ENCODE data around the gene OR51V1.
"Not testable (repeated sequence)": the region's sequence is repeated elsewhere in the genome, so short reads cannot be mapped to it uniquely, and the experiment has no call there.

Gene OR51V1, protein sequence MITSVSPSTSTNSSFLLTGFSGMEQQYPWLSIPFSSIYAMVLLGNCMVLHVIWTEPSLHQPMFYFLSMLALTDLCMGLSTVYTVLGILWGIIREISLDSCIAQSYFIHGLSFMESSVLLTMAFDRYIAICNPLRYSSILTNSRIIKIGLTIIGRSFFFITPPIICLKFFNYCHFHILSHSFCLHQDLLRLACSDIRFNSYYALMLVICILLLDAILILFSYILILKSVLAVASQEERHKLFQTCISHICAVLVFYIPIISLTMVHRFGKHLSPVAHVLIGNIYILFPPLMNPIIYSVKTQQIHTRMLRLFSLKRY

DNA sequence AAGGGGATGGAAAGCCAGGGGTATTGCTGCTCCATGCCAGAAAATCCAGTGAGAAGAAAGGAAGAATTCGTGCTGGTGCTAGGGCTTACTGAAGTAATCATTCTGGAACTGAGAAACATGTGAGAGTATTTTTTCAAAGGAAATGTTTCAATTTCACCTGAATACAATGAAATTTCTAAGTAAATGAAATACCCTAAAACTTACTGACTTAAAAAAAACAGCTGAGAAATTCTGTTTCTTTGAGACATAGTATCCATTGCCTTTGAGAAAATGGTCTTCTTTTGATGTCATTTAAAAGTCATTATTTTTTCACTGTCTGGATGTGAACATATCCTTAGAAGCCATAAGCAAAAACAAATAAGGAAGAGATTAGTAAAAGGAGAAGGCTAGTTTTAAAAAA lies at the start of gene OR51V1:
TSS of gene OR51V1 (minus strand) at position 101 of the 400 bp plus-strand sequence. CDS start at position 101, 0 bp downstream.
- ATAC-seq = no peak

DNA sequence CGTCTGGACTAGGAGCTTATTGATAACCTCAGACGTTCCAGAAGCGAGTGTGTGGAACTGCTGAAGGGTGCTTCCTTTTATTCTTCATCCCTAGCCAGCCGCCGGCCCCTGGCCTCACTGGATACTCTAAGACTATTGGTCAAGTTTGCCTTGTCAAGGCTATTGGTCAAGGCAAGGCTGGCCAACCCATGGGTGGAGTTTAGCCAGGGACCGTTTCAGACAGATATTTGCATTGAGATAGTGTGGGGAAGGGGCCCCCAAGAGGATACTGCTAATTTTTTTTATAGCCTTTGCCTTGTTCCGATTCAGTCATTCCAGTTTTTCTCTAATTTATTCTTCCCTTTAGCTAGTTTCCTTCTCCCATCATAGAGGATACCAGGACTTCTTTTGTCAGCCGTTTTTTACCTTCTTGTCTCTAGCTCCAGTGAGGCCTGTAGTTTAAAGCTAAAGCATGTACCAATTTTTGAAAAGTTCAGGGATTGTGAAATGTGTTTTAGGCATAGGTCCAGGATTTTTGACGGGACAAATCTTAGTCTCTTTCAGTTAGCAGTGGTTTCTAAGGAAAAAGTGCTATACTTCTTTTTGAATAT lies 49.4 kb upstream of the OR51V1 start, which contains the start of gene HBG1:
TSS of gene HBG1 (minus strand) at position 51 of the 590 bp plus-strand sequence. CDS start 53 bp downstream, outside the sequence.
- ATAC-seq = not testable (repeated sequence)

DNA sequence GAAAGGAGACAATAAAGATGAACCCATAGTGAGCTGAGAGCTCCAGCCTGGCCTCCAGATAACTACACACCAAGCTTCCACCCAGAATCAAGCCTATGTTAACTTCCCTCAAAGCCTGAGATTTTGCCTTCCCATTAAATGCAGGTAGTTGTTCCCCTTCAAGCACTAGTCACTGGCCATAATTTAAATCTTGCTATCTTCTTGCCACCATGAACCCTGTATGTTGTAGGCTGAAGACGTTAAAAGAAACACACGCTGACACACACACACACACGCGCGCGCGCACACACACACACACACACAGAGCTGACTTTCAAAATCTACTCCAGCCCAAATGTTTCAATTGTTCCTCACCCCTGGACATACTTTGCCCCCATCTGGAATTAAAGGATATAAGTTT lies 48.0 kb upstream of the OR51V1 start:
- not testable (repeated sequence) for ATAC-seq

DNA sequence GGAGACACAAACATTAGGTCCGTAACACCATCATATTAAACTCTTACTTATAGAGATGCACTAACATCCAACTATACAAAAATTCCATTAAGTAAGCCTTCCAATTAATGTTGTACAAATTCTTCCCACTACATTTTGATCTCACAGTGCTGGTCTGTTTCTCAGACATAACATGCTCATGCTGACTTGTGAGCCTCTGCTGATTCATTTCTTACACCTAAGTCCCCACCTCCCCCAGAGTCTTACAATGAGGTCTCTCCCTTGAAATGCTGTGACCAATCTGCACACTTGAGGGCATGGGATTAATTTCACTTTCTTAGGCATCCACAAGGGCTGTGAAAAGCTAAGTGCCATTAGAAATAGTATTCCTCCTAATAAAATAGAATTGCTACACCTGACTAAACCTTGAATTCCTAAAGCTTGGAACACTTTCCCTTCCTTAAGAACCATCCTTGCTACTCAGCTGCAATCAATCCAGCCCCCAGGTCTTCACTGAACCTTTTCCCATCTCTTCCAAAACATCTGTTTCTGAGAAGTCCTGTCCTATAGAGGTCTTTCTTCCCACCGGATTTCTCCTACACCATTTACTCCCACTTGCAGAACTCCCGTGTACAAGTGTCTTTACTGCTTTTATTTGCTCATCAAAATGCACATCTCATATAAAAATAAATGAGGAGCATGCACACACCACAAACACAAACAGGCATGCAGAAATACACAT lies 47.1 kb upstream of the OR51V1 start:
- no peak for ATAC-seq

DNA sequence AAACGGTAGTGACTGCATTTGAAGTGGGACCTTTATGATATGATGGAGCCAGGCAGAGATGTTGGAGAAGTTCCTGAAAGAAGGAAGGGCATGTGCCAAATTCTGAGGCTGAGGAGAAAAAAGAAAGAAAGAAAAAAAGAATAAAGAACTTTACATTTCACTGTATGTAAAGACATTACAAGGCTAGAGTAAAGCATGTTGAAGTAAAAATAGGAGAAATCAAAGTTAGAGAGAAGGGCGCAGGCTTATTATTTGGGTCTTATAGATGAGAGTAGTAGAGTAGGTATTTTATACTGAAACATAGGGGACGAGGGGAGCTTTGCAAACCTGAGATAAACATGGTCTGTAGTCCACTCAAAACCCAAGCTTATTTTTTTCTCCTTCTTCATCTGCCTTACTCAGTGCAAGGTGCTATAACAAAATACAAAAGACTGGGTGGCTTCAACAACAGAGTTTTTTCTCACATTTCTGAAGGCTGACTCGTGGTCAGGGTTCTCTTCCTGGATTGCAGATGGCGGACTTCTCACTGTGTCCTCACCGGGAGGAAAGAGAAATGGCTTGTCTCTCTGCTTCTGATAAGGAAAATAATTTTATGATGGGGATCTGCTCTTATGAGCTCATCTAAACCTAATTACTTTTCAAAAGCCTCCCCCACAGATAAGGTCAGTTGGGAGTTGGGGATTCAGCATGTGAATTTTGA lies 46.4 kb upstream of the OR51V1 start:
- no peak for ATAC-seq

DNA sequence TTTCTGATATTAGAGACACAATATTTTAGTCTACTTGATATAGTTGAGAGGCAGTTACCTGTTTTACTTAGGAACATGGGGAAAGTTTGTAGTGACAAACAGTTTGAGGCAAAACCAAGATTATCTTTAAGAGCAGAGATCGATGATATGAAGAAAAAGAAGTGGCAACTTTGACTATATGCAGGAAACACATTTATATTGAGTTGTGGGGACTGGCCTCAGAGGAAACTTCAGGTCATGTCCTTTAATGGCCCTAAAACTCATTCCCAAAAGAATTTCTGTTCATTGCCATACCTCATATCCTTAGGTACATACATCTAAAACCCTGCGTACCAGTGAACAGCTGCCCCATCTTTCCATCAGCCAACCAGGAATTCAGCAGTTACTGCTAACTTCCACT lies 44.7 kb upstream of the OR51V1 start:
- no peak for ATAC-seq

DNA sequence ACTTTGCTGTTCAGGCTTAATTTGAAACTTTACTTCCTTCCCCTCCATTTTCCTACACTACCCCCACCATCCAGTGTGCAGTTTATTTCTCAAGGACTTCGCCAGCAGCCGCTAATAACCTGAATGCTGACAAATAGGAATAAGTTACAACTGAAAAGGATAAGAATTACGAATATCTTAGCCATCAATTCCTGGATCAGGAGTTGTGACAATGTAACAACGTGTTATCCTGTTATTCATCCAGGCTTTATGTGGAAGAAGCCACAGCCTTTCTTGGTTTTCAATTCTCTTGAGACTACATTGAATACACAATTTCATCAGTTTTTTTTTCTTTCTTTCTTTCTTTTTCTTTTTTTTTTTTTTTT lies 43.3 kb upstream of the OR51V1 start:
- no peak for ATAC-seq

DNA sequence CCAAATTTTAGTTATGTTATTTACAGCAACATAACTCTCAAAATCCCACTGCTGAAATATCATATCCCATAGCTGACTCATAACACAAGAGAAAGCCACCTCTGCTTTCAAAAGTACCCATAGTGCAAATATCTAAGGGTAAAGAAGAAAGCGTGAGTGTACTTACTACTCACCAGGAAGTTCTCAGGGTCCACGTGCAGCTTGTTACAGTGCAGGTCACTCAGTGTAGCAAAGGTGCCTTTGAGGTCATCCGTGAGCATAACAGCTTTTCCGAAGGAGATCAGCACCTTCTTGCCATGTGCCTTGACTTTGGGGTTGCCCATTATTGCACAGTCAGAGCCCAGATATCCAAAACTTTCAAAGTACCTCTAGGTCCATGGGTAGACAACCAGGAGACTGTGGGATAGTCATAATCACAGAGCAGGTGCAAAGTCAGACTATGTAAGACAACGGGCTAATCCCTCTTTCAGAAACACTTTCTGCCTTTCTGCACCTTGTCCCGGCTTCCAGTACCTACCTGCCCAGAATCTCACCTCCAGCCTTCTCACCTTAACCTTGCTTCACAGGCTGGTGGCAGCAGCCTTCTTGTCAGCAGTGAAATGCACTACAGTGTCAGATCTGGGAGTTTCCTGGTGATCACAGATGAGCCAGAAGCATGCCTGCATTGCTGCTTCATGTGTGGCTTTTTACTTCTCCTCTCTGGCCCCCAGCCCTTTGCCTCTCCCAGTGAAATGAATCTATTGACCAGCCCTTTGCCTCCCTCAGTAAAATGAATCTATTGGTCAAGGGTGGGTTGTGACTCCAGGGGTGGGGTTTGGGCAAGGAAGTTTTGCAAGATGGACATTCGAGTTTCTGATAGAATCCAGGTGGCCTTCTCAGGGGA lies 42.7 kb upstream of the OR51V1 start:
- ATAC-seq = no peak

DNA sequence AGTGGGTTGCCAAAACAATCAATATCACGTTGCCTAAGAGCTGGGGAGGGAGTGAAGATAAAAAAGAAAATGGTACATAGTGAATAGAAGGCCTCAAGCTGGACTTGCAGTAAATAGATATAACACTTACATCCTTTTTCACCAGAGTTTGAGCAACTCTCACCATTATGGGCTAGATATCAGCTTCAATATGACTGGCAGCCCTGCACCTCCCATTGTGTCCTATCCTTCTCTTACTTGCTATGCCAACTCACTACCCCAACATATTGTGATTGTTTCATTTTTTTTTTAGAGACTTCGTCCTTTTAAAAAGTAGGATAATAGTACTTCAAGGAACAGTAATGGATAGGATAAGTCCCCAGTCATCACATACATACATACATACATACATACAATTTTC lies 41.7 kb upstream of the OR51V1 start:
- no peak for ATAC-seq

DNA sequence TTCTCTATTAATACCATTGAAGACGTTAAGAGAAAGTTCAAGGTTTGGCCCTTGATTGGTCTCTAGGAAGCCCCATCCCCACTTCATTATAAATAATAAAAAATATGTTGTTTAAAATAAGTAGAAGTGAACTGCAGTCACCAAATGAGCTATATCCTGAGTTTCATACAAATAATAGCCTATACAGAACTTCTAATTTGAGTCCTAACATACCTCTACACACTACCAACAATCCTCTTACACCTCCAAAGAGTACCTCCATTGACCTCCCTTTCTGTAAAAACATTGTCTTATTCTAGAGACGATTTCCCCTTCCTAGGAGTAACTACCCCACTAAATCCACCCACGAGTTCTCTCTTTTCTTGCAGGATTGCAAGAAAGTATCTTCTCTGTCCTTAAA lies 41.0 kb upstream of the OR51V1 start:
- ATAC-seq = no peak

DNA sequence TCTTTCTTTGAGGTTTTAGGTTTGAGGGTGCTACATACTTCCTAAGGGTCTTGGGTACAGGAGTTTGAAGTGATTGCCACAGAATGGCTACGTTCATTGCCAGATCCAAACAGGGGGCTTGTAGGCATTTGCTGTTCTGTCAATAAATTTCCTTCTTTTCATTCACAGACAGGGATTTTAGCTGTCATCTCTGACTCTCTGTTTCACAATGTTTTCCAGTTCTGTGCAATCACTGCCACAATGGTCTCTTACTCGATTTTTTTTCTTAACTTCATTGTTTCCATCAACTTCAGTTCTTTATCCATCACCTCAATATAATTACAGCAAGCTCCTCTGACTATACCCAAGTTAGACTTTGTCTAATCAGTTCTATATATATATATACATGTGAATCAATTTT lies 40.0 kb upstream of the OR51V1 start:
- no peak for ATAC-seq

DNA sequence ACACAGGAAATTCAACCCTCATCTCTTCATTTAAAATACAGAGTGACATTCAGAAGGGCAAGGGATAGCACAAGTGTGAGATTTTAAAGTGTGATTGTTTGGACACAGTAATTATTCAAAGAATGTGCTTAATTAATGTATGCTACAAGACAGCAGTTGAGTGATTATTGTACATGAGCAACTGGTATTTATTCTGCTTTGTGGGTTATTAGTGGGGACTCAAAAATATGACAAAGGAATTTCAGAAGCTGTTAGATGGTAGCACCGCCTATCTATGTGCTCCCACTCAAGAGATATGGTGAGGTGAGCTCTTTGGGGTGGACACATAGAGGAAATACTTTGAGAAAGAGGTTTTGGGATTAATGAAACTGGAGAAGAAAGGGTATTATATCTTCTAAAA lies 39.6 kb upstream of the OR51V1 start:
- ATAC-seq = no peak

DNA sequence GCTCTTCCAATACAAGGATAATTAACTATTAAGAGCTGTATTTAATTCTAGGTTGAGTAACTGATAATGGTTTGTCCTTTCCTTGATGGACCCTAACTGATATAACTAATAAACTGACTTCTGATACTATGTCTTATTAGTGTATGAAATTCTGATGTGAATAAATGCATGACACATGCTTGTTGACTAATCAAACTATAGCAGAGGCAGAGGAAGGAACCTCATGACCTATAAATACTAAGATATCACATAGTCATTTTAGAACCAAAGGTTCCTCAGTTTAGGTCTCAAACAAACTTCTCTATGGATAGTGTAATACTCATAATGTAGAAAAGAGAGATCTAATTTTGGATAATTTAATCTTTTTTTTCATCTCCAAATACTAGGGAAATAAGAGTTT lies 38.6 kb upstream of the OR51V1 start:
- no peak for ATAC-seq

DNA sequence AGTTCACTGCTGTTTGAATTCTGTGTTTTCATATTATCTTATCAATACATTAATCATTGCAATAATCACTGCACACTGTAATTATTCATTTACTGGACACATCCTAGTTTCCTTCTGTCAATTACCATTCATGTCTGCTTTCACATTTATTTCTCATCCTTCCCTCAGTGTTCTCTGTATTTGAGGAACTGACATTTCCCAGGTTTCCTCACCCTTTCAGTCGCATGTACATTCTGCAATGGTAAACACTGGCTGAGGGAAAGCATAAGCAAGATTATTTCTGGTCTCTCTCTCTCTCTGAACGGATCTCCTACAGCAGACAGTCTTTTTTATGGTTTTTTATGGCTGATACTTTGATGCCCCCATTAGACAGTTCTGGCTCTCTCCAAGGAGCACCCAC lies 38.0 kb upstream of the OR51V1 start:
- ATAC-seq = no peak

DNA sequence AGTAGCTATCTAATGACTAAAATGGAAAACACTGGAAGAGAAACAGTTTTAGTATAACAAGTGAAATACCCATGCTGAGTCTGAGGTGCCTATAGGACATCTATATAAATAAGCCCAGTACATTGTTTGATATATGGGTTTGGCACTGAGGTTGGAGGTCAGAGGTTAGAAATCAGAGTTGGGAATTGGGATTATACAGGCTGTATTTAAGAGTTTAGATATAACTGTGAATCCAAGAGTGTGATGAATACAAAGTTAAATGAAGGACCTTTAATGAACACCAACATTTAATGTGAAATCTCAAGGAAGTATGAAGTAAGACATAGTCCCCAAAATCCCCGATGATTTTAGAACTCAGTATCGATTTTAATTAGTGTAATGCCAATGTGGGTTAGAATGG lies 36.9 kb upstream of the OR51V1 start:
- ATAC-seq = no peak

DNA sequence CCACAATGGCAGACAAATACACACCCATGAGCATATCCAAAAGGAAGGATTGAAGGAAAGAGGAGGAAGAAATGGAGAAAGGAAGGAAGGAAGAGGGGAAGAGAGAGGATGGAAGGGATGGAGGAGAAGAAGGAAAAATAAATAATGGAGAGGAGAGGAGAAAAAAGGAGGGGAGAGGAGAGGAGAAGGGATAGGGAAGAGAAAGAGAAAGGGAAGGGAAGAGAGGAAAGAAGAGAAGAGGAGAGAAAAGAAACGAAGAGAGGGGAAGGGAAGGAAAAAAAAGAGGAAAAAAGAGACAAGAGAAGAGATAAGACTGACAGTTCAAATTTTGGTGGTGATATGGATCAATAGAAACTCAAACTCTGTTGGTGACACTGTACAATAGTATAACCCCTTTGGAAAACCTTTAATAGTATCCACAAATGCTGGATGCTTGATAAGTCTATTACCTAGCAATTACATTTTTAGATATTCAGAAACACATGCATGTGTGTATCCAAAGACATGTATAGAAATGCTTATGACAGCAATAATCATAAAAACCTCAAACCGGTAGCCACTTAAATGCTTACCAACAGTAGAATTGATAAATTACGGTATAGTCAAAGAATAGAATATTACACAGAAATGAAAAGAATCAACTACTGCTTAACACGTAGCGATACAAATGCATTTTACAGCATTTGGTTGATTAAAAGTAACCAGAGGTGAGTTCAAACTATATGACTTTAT lies 35.0 kb upstream of the OR51V1 start:
- ATAC-seq = no peak

DNA sequence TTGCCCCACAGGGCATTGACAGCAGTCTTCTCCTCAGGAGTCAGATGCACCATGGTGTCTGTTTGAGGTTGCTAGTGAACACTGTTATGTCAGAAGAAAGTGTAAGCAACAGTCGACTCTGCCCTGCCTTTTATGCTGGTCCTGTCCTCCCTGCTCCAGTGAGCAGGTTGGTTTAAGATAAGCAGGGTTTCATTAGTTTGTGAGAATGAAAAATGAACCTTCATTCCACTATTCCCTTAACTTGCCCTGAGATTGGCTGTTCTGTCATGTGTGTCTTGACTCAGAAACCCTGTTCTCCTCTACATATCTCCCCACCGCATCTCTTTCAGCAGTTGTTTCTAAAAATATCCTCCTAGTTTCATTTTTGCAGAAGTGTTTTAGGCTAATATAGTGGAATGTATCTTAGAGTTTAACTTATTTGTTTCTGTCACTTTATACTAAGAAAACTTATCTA lies 33.9 kb upstream of the OR51V1 start, which contains the start of gene HBD:
TSS of gene HBD (minus strand) at position 103 of the 454 bp plus-strand sequence. CDS start at position 53, 50 bp downstream.
- no peak for ATAC-seq

DNA sequence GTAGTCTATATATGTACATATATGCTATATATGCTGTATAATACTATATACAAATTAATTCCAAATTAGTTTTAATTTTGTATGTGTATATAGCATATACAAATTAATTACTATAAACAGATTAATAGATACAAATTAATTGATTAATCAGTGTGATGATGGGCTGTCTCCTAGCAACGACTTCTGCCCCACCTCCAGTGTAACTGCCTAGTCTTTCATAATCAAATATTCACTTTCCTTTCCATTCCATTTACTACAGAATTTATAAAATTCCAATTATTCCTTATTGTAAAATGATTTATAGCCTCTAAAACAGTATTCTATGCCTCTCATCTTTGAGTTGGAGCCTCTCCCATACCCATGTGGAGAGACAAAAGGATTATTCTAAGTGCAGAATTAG lies 32.8 kb upstream of the OR51V1 start:
- no peak for ATAC-seq

DNA sequence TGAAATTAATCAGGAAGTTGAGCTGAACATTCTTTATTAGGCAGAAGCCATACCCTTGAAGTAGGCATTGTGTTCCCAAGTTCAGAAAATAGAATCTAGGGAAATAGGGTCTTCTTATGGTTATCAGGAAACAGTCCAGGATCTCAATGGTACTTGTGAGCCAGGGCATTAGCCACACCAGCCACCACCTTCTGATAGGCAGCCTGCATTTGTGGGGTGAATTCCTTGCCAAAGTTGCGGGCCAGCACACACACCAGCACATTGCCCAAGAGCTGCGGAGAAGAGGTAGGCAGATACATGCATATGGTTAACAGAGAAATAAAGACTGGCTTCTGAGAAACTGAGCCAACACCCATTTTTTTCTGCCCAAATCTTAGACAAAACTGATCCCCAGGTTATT lies 32.3 kb upstream of the OR51V1 start:
- ATAC-seq = no peak

DNA sequence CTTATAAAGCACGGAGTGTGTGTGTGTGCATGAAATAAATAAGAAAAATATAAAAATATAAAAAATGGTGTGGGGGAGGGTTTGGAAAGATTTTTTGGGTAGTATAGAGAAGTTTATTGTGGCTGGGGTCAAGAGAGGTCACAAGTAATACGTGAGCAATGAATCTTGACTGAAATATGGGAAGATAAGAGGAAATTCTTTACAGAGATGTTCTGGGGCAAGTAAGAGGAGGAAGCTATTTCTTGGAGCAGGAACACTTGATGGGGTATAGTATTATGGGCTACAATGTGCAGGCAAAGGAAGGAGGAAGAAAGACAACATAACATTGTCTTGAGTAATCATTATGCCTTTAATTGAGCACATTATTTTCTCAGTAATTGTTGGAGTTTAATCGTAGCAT lies 31.7 kb upstream of the OR51V1 start:
- no peak for ATAC-seq

DNA sequence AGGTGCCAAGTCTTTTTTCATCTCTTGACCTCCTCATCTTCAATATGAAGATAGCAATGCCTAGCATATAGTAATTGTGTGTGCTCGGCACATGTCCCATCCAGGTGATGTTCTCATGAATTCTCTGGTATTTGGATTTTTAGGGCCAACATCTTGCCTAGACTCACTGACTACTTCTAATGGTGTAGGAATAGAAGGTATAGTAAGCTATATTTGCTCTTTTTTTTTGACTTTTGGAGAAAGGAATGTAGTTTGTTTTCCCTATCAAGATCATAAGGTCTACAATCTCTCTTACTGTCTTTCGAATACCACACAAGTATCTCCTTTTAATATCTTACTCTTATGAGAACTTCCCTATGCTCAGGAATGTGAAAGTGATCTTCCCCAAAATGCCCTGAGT lies 30.6 kb upstream of the OR51V1 start:
- no peak for ATAC-seq
